RCC 7860 (cell line): ENCODE data around the gene MOB3A.
"Not testable (repeated sequence)": the region's sequence is repeated elsewhere in the genome, so short reads cannot be mapped to it uniquely, and the experiment has no call there.

Source experiments
- DNase-seq: peaks from one replicate; pipeline ENCODE4 v3.0.0-alpha.2; 2015; ENCODE audit warnings: low spot score
- FAIRE-seq: peaks from 2 replicates; lab custom pipeline; 2012; peaks lifted over from hg19 to GRCh38; lab: Jason Lieb, UNC

MOB3A gene

GRCh38 chr19:2035590-2035991, 60.5 kb downstream of the MOB3A start:
- no peak for DNase-seq
- FAIRE-seq = no peak

GRCh38 chr19:2034729-2035589, 61.2 kb downstream of the MOB3A start:
- no peak for DNase-seq
- no peak for FAIRE-seq

DNA sequence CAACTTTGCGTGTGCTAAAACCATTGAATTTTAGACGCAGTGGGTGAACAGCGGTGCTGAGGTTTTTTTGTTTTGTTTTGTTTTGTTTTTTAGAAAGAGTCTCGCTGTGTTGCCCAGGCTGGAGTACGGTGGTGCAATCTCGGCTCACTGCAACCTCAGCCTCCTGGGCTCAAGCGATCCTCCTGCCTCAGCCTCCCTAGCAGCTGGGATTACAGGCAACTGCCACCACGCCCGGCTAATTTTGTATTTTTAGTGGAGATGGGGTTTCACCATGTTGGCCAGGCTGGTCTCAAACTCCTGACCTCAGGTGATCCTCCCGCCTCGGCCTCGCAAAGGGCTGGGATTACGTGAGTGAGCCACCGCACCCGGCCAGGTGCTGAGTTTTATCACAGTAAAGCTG, 61.9 kb downstream of the MOB3A start:
- FAIRE-seq, DNase-seq: not testable (repeated sequence)

DNA sequence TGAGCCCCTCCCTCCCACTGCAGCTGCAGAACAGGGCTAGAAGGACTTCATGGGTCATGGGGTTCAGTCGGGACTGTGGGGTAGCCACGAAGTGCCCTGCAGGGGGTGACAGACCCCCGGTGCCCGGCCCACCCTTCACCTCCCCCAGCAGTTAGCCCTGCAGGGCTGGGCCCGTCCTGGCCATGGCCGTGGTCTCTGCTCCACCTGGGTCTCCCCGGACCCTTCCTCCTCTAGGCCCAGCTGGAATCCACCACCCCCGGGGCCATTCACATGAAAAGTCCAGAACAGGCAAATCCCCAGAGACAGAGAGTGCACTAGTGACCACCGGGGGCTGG, 62.3 kb downstream of the MOB3A start:
- FAIRE-seq = no peak
- no peak for DNase-seq

GRCh38 chr19:2033115-2033824, 62.9 kb downstream of the MOB3A start:
- FAIRE-seq (no peak), DNase-seq (no peak)

GRCh38 chr19:2032296-2032941, 63.7 kb downstream of the MOB3A start:
- FAIRE-seq = peak; percentile 85
- peak; percentile 94 for DNase-seq

DNA sequence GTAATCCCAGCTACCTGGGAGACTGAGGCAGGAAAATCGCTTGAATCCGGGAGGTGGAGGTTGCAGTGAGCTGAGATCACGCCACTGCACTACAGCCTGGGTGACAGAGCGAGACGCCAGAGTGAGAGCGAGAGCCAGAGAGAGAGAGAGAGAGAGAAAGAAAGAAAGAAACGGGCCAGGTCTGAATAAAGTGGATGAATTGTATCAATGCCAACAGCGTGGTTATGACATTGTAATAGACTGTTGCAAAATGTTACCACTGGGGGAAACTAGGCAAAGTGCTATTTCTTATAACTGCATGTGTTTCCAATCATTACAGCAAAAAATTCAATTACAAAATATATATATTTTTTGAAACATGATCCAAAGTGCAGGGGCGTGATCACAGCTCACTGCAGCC, 68.8 kb downstream of the MOB3A start:
- no peak for DNase-seq
- FAIRE-seq = no peak

DNA sequence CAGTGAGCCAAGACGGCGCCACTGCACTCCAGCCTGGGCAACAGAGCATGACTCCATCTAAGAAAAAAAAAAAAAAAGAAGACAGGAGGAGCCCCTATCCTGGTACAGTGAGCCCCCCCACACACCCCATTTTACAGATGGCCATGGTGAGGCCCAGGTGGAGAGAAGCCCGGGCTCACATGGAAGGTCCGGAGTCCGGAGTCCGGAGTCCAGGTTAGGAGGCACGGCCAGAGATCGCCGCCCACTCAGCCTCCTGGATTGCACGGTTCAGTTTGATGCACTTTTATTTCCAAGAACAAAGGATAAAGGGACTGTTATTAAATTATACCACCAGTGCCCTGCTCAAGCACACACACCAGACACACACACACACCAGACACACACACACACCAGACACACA, 69.4 kb downstream of the MOB3A start:
- no peak for DNase-seq
- FAIRE-seq = no peak

DNA sequence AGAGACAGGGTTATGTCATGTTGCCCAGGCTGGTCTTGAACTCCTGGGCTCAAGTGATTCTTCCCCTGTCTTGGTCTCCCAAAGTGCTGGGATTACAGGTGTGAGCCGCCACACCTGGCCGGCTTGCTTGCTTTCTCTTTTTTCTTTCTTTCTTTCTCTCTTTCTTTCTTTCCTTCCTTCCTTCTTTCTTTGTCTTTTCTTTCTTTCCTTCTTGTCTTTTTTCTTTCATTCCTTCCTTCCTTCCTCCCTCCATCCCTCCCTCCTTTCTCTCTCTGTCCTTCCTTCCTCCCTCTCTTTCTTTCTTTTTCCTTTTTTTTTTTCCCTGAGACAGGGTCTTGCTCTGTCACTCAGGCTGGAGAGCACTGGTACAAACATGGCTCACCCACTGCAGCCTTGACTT, 73.8 kb downstream of the MOB3A start:
- FAIRE-seq (no peak), DNase-seq (no peak)

DNA sequence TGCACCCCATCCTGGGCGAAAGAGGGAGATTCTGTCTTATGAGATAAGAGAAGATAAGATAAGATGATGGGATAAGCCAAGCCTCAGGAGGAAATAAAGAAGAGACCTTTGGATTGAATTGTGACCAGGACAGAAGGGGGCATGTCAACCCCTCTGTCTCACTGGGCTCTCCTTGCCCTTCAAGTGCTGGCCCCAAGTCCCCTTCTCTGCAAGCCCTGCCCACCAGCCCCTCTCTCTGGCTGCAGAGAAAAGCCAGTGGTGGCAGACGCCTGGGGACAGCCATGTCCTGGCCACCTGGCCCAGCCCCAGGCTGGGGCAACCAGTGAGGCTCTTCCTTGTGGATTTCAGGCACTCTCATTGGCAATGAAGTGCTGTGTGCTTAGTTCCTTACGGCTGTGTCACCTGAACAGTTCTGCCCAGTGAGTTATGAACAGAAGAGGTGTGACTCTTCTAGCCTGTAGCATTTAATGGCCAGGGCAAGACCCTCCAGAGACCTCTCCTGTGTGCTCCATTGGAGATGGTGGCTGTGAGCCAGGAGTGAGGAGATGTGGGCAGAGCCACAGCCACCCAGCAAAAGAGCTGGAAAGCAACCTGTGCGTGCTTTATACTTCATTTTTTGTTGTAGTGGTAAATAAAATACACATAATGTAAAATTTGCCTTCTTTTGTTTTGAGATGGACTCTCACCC, 74.5 kb downstream of the MOB3A start:
- DNase-seq (no peak), FAIRE-seq (no peak)
